Hepatocyte (in vitro differentiated cells): ENCODE data around the gene ZNF467. TPM values are rescaled to one million over a fixed set of nuclear protein-coding genes. Genes with fewer than 3 reads are reported as not detected.
A peak's percentile ranks its signal among the peaks of the same experiment; 100 is the strongest.

ENCODE experiments used
- DNase-seq: peaks from one replicate; pipeline ENCODE4 v3.0.0-alpha.2; 2016; ENCODE audit warnings: low spot score
- H2AFZ ChIP-seq: fragments of 200-600 bp; sonication (generic); 2 replicates; pipeline ENCODE4 v1.6.0; 2016; ENCODE audit warnings: antibody characterized with exemption, mild to moderate bottlenecking
- H3K27ac ChIP-seq: fragments of 200-600 bp; sonication (generic); 2 replicates; pipeline ENCODE4 v1.5.1; 2016; ENCODE audit warnings: mild to moderate bottlenecking
- H3K27me3 ChIP-seq: fragments of 200-600 bp; sonication (generic); 2 replicates; pipeline ENCODE4 v1.6.1; 2016
- H3K36me3 ChIP-seq: fragments of 200-600 bp; sonication (generic); replicated peaks from 2 replicates; pipeline ENCODE4 v1.5.1; 2016; ENCODE audit warnings: low read depth; ENCODE audit not compliant: insufficient read depth
- H3K4me1 ChIP-seq: fragments of 200-600 bp; sonication (generic); 2 replicates; pipeline ENCODE4 v1.5.1; 2016; ENCODE audit warnings: mild to moderate bottlenecking, moderate library complexity; ENCODE audit not compliant: insufficient read depth
- H3K4me2 ChIP-seq: fragments of 200-600 bp; sonication (generic); 2 replicates; pipeline ENCODE4 v1.6.0; 2016
- H3K4me3 ChIP-seq: fragments of 200-600 bp; sonication (generic); 2 replicates; pipeline ENCODE4 v1.5.1; 2016; ENCODE audit warnings: mild to moderate bottlenecking
- H3K79me2 ChIP-seq: fragments of 200-600 bp; sonication (generic); 2 replicates; pipeline ENCODE4 v1.6.0; 2017; ENCODE audit warnings: mild to moderate bottlenecking
- H3K9me2 ChIP-seq: fragments of 200-600 bp; sonication (generic); replicated peaks from 2 replicates; pipeline ENCODE4 v1.6.0; 2017; ENCODE audit warnings: mild to moderate bottlenecking; ENCODE audit not compliant: insufficient read depth
- H3K9me3 ChIP-seq: fragments of 200-600 bp; sonication (generic); 2 replicates; pipeline ENCODE4 v1.5.1; 2016; ENCODE audit warnings: low read depth, mild to moderate bottlenecking
- H4K20me1 ChIP-seq: fragments of 200-600 bp; sonication (generic); 2 replicates; pipeline ENCODE4 v1.6.0; 2016; ENCODE audit warnings: mild to moderate bottlenecking; ENCODE audit not compliant: insufficient read depth, poor library complexity, severe bottlenecking
- EZH2 ChIP-seq: fragments of 200-600 bp; sonication (generic); IDR thresholded peaks from 2 replicates; pipeline ENCODE4 v1.6.1; 2016; ENCODE audit warnings: antibody characterized with exemption, mild to moderate bottlenecking, borderline replicate concordance
- EZH2phosphoT487 ChIP-seq: fragments of 200-600 bp; sonication (generic); IDR thresholded peaks from one replicate; pipeline ENCODE4 v1.6.1; 2018; ENCODE audit warnings: antibody characterized with exemption, mild to moderate bottlenecking, low read depth, moderate library complexity; ENCODE audit not compliant: unreplicated experiment, severe bottlenecking
- WGBS: methylation state at CpG from one replicate; pipeline ENCODE4 v1.1.6; 2016; ENCODE audit warnings: low lambda C conversion rate; ENCODE audit errors: missing lambda C conversion rate; 5-methylcytosine and 5-hydroxymethylcytosine counted together
- polyA plus RNA-seq: library from polyadenylated mRNA; unstranded; fragments of >200 nt; fragmentation: Nextera tagmentation; extraction: Ambion mirVana; gene quantifications from 2 replicates; pipeline ENCODE4 v1.2.1, GENCODE V29; 2016
- total RNA-seq: library from RNA; depleted of rRNA; stranded (reverse); fragments of >200 nt; gene quantifications from 2 replicates; pipeline ENCODE4 v1.2.3, GENCODE V29; 2014
- TF ChIP-seq, protein P1 (sequence below): fragments of 200-600 bp; sonication (generic); IDR thresholded peaks from 2 replicates; pipeline ENCODE4 v1.5.1; 2016; ENCODE audit warnings: antibody characterized with exemption, mild to moderate bottlenecking; ENCODE audit not compliant: poor library complexity

Gene ZNF467
- total and polyA plus RNA-seq, 2 experiments from 2014 or later: 7.8 to 15.6 TPM

DNA sequence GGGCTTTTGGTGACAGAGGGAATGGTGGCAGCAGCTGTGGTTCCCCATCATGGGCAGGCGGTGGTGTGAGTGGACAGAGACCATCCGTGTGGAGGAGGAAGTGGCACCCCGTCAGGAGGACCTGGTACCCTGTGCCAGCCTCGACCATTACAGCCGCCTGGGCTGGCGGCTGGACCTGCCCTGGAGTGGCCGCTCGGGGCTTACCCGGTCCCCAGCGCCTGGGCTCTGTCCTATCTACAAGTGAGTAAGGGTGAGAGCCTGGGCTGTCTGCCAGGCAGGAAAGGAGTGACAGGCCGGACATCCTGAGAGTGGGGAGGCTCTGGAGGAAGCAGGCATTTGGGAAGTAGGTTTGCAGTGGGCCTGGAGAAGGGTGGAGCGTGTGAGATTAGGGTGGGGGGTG is 2.9 kb upstream of the ZNF467 start:
- Histone ChIP-seq H4K20me1 (no peaks in the 10 kb centered on the region), H3K79me2 (no peaks in the 10 kb centered on the region), H3K4me1 (peaks cover 9% of the 10 kb centered on the region), H3K36me3 (no peaks in the 10 kb centered on the region), H3K4me2 (no peak overlapping the region), H3K27ac (no peak overlapping the region), H3K9me2 (no peaks in the 10 kb centered on the region), H3K27me3 (peaks cover 3% of the 10 kb centered on the region), H3K9me3 (no peaks in the 10 kb centered on the region), H2AFZ (no peak overlapping the region), H3K4me3 (no peak overlapping the region)
- no peak for DNase-seq
- TF ChIP-seq, protein P1, sequence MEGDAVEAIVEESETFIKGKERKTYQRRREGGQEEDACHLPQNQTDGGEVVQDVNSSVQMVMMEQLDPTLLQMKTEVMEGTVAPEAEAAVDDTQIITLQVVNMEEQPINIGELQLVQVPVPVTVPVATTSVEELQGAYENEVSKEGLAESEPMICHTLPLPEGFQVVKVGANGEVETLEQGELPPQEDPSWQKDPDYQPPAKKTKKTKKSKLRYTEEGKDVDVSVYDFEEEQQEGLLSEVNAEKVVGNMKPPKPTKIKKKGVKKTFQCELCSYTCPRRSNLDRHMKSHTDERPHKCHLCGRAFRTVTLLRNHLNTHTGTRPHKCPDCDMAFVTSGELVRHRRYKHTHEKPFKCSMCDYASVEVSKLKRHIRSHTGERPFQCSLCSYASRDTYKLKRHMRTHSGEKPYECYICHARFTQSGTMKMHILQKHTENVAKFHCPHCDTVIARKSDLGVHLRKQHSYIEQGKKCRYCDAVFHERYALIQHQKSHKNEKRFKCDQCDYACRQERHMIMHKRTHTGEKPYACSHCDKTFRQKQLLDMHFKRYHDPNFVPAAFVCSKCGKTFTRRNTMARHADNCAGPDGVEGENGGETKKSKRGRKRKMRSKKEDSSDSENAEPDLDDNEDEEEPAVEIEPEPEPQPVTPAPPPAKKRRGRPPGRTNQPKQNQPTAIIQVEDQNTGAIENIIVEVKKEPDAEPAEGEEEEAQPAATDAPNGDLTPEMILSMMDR: no peak
- TF ChIP-seq EZH2phosphoT487 (no peak), EZH2 (no peak)
- 62% methylated on average over 12 of the region's 12 CpGs for WGBS

DNA sequence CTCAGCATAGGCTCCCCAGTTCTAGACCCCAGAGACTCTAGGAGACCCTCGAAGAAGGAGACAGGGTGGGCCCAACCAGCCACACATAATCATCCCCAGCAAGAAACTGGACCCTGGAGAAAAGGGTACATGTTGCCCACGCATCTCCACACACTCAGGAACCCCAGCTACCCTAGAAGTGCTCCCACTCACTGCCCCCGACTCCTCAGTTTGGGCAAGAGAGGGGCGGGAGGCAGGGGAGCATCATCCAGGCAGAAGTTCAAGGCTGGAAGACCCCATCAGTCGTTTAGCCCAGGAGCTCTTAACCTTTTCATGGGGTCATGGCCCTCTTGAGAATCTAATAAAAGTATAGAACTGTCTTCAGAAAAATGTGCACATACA is 1.8 kb upstream of the ZNF467 start:
- WGBS: 75% methylated on average over 5 of the region's 5 CpGs
- no peak overlapping the region for H2AFZ ChIP-seq
- peaks cover 16% of the 10 kb centered on the region for H3K4me1 ChIP-seq
- H3K4me3 ChIP-seq: no peak overlapping the region
- no peaks in the 10 kb centered on the region for H3K9me2 ChIP-seq
- TF ChIP-seq EZH2 (no peak), EZH2phosphoT487 (no peak)
- TF ChIP-seq, protein P1: no peak
- no peak for DNase-seq
- no peaks in the 10 kb centered on the region for H4K20me1 ChIP-seq
- H3K4me2 ChIP-seq: no peak overlapping the region
- H3K36me3 ChIP-seq: no peaks in the 10 kb centered on the region
- H3K27ac ChIP-seq: no peak overlapping the region
- no peaks in the 10 kb centered on the region for H3K9me3 ChIP-seq
- peaks cover 3% of the 10 kb centered on the region for H3K27me3 ChIP-seq
- H3K79me2 ChIP-seq: no peaks in the 10 kb centered on the region

- Histone ChIP-seq H3K27me3 (peaks cover 3% of the 10 kb centered on the region), H3K4me1 (peaks cover 16% of the 10 kb centered on the region), H3K36me3 (no peaks in the 10 kb centered on the region), H3K4me3 (no peak overlapping the region), H4K20me1 (peaks cover 1% of the 10 kb centered on the region), H2AFZ (no peak overlapping the region), H3K27ac (peak overlapping the region; percentile 31), H3K9me3 (no peaks in the 10 kb centered on the region), H3K4me2 (peak overlapping the region; percentile 99), H3K79me2 (no peaks in the 10 kb centered on the region), H3K9me2 (no peaks in the 10 kb centered on the region)
- TF ChIP-seq, protein P1: no peak
- TF ChIP-seq EZH2 (no peak), EZH2phosphoT487 (no peak)
- DNase-seq: peak; percentile 51
- WGBS: 40% methylated on average over 27 of the region's 27 CpGs
Measured at GRCh38 chr7:149774237-149775175, 1.1 kb upstream of the ZNF467 start.
